SK-N-SH treated with all-trans-retinoic acid at 6 μM for 48 hours (cell line): Measurements from ENCODE around the gene LIMCH1.
A peak's percentile ranks its signal among the peaks of the same experiment; 100 is the strongest.

Experiments
- ATAC-seq: fragments of 200-7000 bp; cut with Tn5 transposase; 3 replicates; pipeline ENCODE4 v1.9.1; 2020; ENCODE audit warnings: mild to moderate bottlenecking, moderate library complexity
- ARNTL ChIP-seq: fragments of 450-650 bp; formaldehyde crosslinking; IDR thresholded peaks from 2 replicates; pipeline ENCODE4 v1.5.0; 2020; ENCODE audit warnings: low read depth, mild to moderate bottlenecking, moderate library complexity, borderline replicate concordance
- BACH2 ChIP-seq: fragments of 250-450 bp; sonication (Bioruptor Pico); IDR thresholded peaks from 2 replicates; pipeline ENCODE4 v1.9.0; 2021; ENCODE audit warnings: mild to moderate bottlenecking, borderline replicate concordance
- CSDC2 ChIP-seq: fragments of 250-450 bp; sonication (Bioruptor Pico); IDR thresholded peaks from 2 replicates; pipeline ENCODE4 v1.5.0; 2020; ENCODE audit warnings: mild to moderate bottlenecking, moderate library complexity
- ESRRG ChIP-seq: fragments of 250-450 bp; sonication (Bioruptor Pico); IDR thresholded peaks from 2 replicates; pipeline ENCODE4 v1.6.1; 2021; ENCODE audit warnings: mild to moderate bottlenecking
- GLIS3 ChIP-seq: fragments of 250-450 bp; sonication (Bioruptor Pico); IDR thresholded peaks from 2 replicates; pipeline ENCODE4 v1.5.0; 2020; ENCODE audit warnings: mild to moderate bottlenecking, moderate library complexity
- ISL1 ChIP-seq: fragments of 250-450 bp; sonication (Bioruptor Pico); IDR thresholded peaks from 2 replicates; pipeline ENCODE4 v2.1.2; 2022; ENCODE audit warnings: mild to moderate bottlenecking, moderate library complexity
- OSR1 ChIP-seq: fragments of 250-450 bp; sonication (Bioruptor Pico); IDR thresholded peaks from 2 replicates; pipeline ENCODE4 v1.8.0; 2022; ENCODE audit warnings: moderate library complexity, mild to moderate bottlenecking, inconsistent platforms
- PPARA ChIP-seq: fragments of 250-450 bp; sonication (Bioruptor Pico); IDR thresholded peaks from 2 replicates; pipeline ENCODE4 v1.5.0; 2020; ENCODE audit warnings: mild to moderate bottlenecking, borderline replicate concordance
- RARB ChIP-seq: fragments of 250-450 bp; sonication (Bioruptor Pico); IDR thresholded peaks from 2 replicates; pipeline ENCODE4 v1.8.0; 2021; ENCODE audit warnings: mild to moderate bottlenecking, moderate library complexity
- SNAI2 ChIP-seq: fragments of 250-450 bp; sonication (Bioruptor Pico); IDR thresholded peaks from 2 replicates; pipeline ENCODE4 v1.5.0; 2020; ENCODE audit warnings: mild to moderate bottlenecking, moderate library complexity
- TCF4 ChIP-seq: fragments of 250-450 bp; sonication (Bioruptor Pico); IDR thresholded peaks from 2 replicates; pipeline ENCODE4 v1.8.0; 2021; ENCODE audit warnings: mild to moderate bottlenecking, moderate library complexity, borderline replicate concordance
- TOX ChIP-seq: fragments of 250-450 bp; sonication (Bioruptor Pico); IDR thresholded peaks from 2 replicates; pipeline ENCODE4 v1.8.0; 2021; ENCODE audit warnings: mild to moderate bottlenecking, moderate library complexity, borderline replicate concordance
- ZC3H10 ChIP-seq: fragments of 250-450 bp; sonication (Bioruptor Pico); IDR thresholded peaks from 2 replicates; pipeline ENCODE4 v1.5.1; 2021; ENCODE audit warnings: mild to moderate bottlenecking, moderate library complexity
- ZFP3 ChIP-seq: fragments of 250-450 bp; sonication (Bioruptor Pico); IDR thresholded peaks from 2 replicates; pipeline ENCODE4 v1.5.0; 2020; ENCODE audit warnings: mild to moderate bottlenecking, moderate library complexity
- ZFP30 ChIP-seq: fragments of 450-650 bp; formaldehyde crosslinking; IDR thresholded peaks from 2 replicates; pipeline ENCODE4 v1.5.0; 2022; ENCODE audit warnings: mild to moderate bottlenecking, moderate library complexity
- ZNF565 ChIP-seq: fragments of 450-650 bp; formaldehyde crosslinking; conservative IDR thresholded peaks from 2 replicates; pipeline ENCODE4 v1.5.0; 2020; ENCODE audit warnings: low read depth, mild to moderate bottlenecking, moderate library complexity
- ZNF70 ChIP-seq: fragments of 450-650 bp; formaldehyde crosslinking; IDR thresholded peaks from 2 replicates; pipeline ENCODE4 v1.5.0; 2020; ENCODE audit warnings: mild to moderate bottlenecking, moderate library complexity
- ZNF8 ChIP-seq: fragments of 450-650 bp; formaldehyde crosslinking; IDR thresholded peaks from 2 replicates; pipeline ENCODE4 v1.5.0; 2020; ENCODE audit warnings: mild to moderate bottlenecking, moderate library complexity
- TF ChIP-seq, protein P1 (sequence below): fragments of 250-450 bp; sonication (Bioruptor Pico); IDR thresholded peaks from 2 replicates; pipeline ENCODE4 v1.8.0; 2021; ENCODE audit warnings: low read depth, mild to moderate bottlenecking, moderate library complexity, borderline replicate concordance
- TF ChIP-seq, protein P2 (sequence below): fragments of 250-450 bp; sonication (Bioruptor Pico); IDR thresholded peaks from 2 replicates; pipeline ENCODE4 v1.5.1; 2020; ENCODE audit warnings: low read depth, mild to moderate bottlenecking, moderate library complexity
- TF ChIP-seq, protein P3 (sequence below): fragments of 250-450 bp; sonication (Bioruptor Pico); IDR thresholded peaks from 2 replicates; pipeline ENCODE4 v1.5.1; 2021; ENCODE audit warnings: mild to moderate bottlenecking, moderate library complexity
- TF ChIP-seq, protein P4 (sequence below): fragments of 250-450 bp; sonication (Bioruptor Pico); IDR thresholded peaks from 2 replicates; pipeline ENCODE4 v1.5.0; 2020; ENCODE audit warnings: mild to moderate bottlenecking, moderate library complexity
- TF ChIP-seq, protein P5 (sequence below): fragments of 250-450 bp; sonication (Bioruptor Pico); IDR thresholded peaks from 2 replicates; pipeline ENCODE4 v1.8.0; 2020; ENCODE audit warnings: mild to moderate bottlenecking, moderate library complexity, borderline replicate concordance

Gene LIMCH1

DNA sequence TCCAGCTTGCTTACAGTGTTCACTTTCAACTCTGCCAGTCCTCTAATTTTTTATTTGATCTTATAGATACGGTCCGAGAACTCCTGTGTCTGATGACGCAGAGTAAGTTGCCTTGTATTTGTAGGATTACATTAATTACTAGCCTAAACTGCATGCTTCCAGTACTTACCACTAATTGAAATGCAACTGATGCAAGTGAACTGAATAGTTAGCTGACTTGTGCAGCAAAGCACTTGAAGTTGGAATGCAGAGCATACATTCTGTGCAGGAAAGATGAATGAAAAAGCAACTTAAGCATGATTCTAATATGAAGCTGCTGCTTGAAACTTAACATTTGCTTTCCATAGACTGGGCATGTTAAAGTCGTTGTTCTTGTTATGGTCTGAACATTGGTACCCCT, 100.9 kb downstream of the LIMCH1 start:
- TF ChIP-seq ZC3H10 (CRISPR knock-in tag) (no peak), ISL1 (CRISPR knock-in tag) (peak; percentile 47)
- TF ChIP-seq, all 23 proteins: peak for 1
- no peak for ATAC-seq

DNA sequence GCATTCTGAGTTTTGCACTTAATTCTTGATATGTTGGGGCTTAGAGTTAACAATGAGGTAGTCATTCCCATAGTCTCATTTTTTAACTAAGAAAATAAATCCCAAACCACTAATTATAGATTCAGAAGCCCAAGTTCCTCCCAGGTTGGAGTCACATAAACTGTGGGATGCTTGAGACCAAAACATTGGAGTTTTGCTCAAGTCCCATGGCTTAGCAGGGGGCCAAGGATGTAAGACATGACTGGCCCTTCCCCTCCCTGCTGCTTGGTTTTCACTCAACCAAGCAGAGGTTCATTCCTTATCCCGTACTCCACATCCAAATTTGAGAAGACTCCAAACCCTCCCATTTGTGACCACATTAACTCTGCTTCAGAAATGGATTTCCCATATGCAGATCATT, 101.3 kb downstream of the LIMCH1 start:
- no peak for ATAC-seq
- TF ChIP-seq CSDC2 (CRISPR knock-in tag) (no peak), ISL1 (CRISPR knock-in tag) (no peak), ZNF70 (no peak), SNAI2 (no peak), ZFP3 (CRISPR knock-in tag) (no peak), ESRRG (CRISPR knock-in tag) (no peak), GLIS3 (CRISPR knock-in tag) (no peak), TOX (no peak), ZNF565 (no peak), ARNTL (CRISPR knock-in tag) (no peak), BACH2 (CRISPR knock-in tag) (no peak), ZFP30 (CRISPR knock-in tag) (no peak), RARB (CRISPR knock-in tag) (no peak), TCF4 (CRISPR knock-in tag) (no peak), OSR1 (CRISPR knock-in tag) (no peak)
- TF ChIP-seq, protein P1, sequence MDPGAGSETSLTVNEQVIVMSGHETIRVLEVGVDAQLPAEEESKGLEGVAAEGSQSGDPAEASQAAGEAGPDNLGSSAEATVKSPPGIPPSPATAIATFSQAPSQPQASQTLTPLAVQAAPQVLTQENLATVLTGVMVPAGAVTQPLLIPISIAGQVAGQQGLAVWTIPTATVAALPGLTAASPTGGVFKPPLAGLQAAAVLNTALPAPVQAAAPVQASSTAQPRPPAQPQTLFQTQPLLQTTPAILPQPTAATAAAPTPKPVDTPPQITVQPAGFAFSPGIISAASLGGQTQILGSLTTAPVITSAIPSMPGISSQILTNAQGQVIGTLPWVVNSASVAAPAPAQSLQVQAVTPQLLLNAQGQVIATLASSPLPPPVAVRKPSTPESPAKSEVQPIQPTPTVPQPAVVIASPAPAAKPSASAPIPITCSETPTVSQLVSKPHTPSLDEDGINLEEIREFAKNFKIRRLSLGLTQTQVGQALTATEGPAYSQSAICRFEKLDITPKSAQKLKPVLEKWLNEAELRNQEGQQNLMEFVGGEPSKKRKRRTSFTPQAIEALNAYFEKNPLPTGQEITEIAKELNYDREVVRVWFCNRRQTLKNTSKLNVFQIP (CRISPR knock-in tag), result no peak
- TF ChIP-seq, protein P2, sequence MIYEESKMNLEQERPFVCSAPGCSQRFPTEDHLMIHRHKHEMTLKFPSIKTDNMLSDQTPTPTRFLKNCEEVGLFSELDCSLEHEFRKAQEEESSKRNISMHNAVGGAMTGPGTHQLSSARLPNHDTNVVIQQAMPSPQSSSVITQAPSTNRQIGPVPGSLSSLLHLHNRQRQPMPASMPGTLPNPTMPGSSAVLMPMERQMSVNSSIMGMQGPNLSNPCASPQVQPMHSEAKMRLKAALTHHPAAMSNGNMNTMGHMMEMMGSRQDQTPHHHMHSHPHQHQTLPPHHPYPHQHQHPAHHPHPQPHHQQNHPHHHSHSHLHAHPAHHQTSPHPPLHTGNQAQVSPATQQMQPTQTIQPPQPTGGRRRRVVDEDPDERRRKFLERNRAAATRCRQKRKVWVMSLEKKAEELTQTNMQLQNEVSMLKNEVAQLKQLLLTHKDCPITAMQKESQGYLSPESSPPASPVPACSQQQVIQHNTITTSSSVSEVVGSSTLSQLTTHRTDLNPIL (CRISPR knock-in tag), result no peak
- TF ChIP-seq, protein P3, sequence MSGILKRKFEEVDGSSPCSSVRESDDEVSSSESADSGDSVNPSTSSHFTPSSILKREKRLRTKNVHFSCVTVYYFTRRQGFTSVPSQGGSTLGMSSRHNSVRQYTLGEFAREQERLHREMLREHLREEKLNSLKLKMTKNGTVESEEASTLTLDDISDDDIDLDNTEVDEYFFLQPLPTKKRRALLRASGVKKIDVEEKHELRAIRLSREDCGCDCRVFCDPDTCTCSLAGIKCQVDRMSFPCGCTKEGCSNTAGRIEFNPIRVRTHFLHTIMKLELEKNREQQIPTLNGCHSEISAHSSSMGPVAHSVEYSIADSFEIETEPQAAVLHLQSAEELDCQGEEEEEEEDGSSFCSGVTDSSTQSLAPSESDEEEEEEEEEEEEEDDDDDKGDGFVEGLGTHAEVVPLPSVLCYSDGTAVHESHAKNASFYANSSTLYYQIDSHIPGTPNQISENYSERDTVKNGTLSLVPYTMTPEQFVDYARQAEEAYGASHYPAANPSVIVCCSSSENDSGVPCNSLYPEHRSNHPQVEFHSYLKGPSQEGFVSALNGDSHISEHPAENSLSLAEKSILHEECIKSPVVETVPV (CRISPR knock-in tag), result no peak
- TF ChIP-seq, protein P4, sequence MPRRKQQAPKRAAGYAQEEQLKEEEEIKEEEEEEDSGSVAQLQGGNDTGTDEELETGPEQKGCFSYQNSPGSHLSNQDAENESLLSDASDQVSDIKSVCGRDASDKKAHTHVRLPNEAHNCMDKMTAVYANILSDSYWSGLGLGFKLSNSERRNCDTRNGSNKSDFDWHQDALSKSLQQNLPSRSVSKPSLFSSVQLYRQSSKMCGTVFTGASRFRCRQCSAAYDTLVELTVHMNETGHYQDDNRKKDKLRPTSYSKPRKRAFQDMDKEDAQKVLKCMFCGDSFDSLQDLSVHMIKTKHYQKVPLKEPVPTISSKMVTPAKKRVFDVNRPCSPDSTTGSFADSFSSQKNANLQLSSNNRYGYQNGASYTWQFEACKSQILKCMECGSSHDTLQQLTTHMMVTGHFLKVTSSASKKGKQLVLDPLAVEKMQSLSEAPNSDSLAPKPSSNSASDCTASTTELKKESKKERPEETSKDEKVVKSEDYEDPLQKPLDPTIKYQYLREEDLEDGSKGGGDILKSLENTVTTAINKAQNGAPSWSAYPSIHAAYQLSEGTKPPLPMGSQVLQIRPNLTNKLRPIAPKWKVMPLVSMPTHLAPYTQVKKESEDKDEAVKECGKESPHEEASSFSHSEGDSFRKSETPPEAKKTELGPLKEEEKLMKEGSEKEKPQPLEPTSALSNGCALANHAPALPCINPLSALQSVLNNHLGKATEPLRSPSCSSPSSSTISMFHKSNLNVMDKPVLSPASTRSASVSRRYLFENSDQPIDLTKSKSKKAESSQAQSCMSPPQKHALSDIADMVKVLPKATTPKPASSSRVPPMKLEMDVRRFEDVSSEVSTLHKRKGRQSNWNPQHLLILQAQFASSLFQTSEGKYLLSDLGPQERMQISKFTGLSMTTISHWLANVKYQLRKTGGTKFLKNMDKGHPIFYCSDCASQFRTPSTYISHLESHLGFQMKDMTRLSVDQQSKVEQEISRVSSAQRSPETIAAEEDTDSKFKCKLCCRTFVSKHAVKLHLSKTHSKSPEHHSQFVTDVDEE (CRISPR knock-in tag), result no peak
- TF ChIP-seq, all 23 proteins: peak for 0

DNA sequence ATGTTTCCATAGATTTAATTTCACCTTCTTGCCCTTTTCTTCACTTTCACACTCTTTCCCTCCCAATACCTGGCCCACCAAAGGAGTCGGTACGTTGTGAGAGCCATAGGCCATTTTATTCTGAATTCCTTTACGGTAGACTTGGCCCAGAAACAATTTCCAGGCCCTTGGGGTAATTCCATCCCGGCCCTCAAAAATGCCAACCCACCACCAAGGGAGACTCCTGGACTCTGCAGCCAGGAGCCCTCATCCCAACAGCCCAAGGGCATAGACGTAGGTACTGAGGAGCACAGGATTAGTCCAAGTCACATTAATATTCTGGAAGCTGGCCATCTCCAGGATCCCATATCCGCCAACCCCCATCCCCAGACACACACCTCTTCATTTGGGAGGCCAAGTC, 102.9 kb downstream of the LIMCH1 start:
- ATAC-seq, result no peak
- TF ChIP-seq RARB (CRISPR knock-in tag), result no peak
- TF ChIP-seq ZNF8 (CRISPR knock-in tag), result no peak
- TF ChIP-seq BACH2 (CRISPR knock-in tag), result no peak
- no peak for TF ChIP-seq ZFP3 (CRISPR knock-in tag)
- no peak for TF ChIP-seq TCF4 (CRISPR knock-in tag)
- TF ChIP-seq PPARA (CRISPR knock-in tag), result no peak
- TF ChIP-seq ESRRG (CRISPR knock-in tag), result no peak
- TF ChIP-seq GLIS3 (CRISPR knock-in tag), result no peak
- TF ChIP-seq, protein P5, sequence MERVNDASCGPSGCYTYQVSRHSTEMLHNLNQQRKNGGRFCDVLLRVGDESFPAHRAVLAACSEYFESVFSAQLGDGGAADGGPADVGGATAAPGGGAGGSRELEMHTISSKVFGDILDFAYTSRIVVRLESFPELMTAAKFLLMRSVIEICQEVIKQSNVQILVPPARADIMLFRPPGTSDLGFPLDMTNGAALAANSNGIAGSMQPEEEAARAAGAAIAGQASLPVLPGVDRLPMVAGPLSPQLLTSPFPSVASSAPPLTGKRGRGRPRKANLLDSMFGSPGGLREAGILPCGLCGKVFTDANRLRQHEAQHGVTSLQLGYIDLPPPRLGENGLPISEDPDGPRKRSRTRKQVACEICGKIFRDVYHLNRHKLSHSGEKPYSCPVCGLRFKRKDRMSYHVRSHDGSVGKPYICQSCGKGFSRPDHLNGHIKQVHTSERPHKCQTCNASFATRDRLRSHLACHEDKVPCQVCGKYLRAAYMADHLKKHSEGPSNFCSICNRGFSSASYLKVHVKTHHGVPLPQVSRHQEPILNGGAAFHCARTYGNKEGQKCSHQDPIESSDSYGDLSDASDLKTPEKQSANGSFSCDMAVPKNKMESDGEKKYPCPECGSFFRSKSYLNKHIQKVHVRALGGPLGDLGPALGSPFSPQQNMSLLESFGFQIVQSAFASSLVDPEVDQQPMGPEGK (CRISPR knock-in tag), result no peak
- no peak for TF ChIP-seq ISL1 (CRISPR knock-in tag)
- no peak for TF ChIP-seq TOX
- no peak for TF ChIP-seq CSDC2 (CRISPR knock-in tag)
- no peak for TF ChIP-seq ARNTL (CRISPR knock-in tag)
- no peak for TF ChIP-seq SNAI2
- no peak for TF ChIP-seq ZFP30 (CRISPR knock-in tag)
- TF ChIP-seq, protein P4 (CRISPR knock-in tag), result no peak
- no peak for TF ChIP-seq OSR1 (CRISPR knock-in tag)
- TF ChIP-seq, protein P2 (CRISPR knock-in tag), result no peak
